Cerebellar cortex (tissue), 1 donor: ENCODE measurements around the gene SDK2.

Source experiments
- DNase-seq: peaks from one replicate; pipeline ENCODE4 v3.0.0-alpha.2; 2015; ENCODE audit warnings: low spot score

Gene SDK2

DNA sequence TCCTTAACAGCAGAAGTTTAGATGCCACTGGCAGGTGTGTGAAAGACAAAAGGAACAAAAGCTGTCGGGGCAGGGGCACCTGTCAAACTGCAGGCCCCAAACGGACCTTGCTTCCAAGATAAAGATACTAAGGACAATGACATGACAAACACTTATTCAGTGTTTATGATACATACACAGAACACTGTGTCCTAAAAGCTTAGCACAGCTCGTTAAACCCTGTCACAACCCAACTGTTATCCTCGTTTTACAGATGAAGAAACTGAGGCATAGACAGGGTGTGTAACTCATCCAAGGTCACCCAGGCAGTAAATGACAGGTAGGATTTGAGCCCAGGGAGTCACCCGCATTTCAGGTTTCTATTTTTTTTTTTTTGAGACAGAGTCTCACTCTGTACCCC, 9.6 kb downstream of the SDK2 start:
- no peak for DNase-seq

DNA sequence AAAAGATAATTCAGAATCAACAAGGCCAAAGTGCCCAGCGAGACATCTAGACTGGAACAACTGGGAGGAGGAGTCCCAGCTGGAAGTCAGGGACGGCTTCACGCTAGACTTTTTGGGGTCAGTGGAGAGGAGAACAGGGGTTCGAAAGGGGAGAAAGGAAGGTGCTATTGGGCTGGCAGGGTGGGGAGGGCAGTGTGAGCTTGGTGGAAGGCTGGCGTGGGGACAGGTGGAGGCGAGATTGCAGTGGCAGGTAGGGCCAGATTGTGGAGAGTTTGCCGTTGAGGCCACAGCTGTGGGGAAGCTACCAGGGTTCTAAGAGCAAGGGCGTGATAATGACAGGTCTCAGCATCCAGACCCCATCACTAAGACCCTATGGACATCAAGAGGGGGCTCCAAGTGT, 10.5 kb downstream of the SDK2 start:
- DNase-seq = no peak

DNA sequence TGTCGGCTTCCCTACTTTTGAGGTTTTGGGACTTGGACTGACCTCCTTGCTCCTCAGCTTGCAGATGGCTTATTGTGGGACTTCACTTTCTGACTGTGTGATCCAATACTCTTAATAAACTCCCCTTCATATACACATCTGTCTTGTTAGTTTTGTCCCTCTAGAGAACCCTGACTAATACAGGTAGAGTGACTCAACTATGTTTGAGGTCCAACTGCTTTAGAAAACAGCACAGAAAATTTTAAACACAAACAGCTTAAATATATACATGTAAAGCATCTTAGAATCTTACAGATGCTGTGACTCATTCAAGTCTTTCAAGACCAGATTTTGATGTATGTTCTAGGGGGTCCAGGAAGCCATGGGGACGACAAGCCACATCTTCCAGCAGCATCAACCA, 11.7 kb downstream of the SDK2 start:
- no peak for DNase-seq

DNA sequence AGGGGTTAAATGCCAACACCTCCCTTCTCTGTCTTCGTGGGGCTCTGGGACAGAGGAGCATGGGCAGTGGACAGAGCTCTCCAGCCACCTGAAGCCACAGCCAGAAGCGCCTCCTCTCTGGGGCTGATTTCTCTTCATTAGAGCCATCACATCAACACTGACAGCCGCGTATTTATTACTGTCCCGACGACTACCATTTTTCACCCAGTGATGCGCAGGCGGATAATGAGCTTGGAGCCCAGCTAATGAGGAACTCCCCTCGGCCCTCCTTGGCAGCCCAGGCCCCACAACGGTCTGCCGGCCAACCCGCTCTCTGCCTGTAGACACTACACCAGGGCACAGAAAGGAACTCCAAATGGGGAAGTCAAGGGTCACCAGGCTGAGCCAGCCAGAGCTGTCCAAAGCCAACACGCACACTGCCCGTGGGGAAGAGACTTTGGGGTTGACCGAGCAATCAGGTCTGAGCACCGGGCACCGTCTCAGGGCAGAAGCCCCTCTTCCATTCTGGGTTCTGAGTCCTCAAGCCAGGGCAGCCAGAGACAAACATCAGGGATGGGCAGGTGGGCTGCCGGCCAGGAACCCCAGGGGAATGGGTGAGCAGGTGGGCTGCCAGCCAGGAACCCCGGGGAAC, 13.2 kb downstream of the SDK2 start:
- no peak for DNase-seq

DNA sequence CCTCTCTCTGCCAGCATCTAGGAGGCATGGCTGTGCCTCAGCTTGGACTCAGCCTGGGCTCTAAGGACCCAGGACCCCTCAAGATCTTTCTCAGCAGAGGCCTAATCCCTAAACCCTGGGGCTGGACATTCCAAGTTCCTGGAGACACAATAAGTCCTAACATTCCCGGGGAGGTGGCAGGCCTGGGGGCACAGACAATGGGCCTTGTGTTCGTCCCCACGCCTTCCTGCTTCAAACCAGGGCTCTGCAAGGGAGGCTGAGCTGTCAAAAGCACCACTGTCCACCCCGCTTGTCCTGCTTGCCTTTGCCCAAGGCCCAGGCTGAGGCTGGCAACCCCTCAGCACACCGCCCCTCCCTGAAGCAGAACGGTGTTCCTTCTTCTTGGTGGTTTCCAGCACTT, 13.7 kb downstream of the SDK2 start:
- no peak for DNase-seq

DNA sequence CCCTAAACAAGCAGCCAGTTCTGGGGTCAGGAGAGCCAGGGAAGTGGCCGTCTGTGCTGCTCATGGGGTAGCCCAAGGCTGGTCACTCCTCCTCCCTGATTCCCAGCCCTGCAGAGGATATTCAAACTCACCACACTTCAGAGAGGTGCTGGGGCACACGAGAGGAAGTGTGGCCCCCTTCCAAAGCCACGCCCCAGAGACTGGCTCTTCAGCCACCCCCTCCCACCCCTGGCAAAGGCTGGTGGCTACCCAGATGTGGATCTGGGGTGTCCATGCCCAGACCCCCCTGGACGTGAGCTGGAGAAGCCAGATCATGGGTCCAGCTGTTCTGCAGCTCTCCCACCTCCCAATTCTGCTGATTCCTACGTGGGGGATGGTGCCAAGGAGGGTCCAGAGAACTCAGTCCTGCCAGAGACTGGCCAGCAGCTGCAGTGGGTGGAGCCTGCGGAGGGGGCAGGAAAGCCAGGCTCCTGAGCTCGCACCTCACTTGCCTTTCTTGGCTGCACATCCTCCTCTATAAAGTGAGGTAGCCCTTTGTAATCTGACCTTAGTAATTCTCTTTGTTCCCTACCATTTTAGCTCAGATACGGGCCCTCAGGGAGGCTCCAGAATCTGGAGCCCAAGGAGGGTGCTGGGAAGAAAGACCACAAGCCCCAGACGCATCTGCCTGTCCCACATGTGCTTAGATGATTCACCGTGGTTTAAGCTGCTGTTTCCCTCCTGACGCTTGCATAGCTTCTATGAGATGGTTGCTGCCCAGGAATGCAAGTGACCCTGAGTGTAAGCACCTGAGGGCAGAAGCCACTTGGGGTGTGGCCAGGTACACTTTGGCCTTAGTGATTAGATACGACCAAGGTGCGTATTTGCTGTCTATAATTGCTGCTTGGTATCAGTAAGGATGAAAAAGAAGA, 15.3 kb downstream of the SDK2 start:
- DNase-seq = no peak

DNA sequence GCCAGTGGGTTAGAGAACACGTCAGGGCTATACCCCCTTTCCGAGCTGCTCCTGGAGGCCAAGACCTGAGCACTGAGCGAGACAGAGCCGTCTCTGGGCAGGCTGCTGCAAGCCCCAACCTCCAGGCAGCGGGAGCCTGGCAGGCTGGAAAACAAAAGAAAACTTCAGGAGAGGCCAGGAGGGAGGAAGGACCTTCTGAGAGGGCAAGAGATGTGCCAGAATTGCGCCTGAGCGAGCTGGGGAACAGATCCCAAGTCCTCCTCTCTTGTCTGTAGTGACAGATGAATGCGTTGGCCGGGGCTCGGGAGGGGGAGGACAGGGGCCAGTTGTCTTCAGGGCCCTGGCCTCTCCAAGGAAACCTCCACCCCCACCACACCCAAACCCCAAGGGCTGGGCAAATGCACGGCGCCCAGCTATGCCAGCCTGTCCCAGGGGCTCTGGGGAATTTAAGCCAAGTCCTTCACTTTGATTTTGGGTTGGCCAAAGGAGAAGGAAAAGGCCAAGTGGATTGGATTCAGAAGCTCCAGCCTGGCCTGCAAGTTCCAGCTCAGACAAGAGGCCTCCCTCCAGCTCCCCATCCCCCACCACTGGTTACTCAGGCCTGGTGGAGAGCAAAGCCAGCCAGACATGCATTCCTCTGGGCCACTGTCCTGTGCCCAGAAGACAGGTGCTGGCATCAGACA, 18.1 kb downstream of the SDK2 start:
- DNase-seq = no peak

DNA sequence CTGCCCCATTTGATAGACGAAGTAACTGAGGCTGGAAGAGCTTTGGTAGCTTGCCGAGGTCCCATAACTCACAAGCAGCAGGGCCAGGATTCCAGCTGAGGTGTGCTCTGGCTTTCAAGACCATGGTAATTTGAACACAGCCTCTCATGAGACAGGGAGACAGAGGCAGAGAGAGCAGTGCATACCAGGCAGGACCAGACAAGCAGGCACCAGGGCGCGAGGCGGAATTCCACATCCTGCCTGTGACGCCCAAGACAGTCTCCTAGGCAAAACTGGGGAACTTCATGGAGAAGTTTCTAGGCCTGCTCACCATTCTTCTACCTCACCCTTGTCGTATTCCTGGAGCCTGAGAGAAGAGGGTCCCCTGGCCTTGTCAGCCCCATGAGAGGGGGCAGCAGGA, 19.2 kb downstream of the SDK2 start:
- no peak for DNase-seq

DNA sequence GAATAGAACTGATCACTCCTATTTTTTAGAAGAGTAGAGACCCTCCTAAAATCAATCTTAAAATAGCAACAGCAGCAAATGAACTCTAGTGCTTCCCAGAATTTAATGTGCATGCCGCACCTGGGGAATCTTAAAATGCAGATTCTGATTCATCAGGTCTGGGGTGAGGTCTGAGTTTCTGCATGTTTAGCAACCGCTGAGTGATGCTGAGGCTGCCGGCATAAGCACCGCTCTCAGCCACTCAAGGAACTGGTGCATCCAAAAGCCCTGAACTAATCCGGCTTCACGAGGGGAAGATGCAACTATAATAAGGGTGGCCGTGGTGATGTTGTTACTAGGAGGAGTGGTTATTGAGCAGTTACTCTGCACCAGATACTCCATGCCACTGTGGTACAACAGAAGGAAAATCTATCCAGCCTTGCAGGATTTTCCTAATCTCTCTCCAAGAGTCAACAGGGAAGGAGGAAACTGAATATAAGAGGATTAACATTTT, 19.7 kb downstream of the SDK2 start:
- no peak for DNase-seq

DNA sequence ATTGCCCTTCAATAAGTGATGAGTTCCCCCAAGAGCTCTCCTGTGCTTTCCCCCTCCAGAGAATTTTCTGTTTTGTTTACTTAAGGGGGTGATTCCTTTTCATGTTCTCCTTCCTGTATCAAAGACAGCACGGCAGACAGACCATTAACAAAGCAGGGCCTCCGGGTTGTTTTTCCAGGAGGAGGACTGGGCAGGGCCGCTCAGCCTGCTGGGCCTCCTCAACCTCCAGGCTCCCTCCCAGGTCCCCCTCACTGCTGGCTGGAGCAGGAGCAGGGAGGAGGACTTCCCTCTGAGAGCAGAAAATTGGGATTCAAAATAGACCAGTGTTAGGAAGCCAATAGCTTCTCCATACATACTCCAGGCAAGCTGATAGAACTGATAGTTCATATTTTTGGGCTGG, 20.4 kb downstream of the SDK2 start:
- DNase-seq = no peak

DNA sequence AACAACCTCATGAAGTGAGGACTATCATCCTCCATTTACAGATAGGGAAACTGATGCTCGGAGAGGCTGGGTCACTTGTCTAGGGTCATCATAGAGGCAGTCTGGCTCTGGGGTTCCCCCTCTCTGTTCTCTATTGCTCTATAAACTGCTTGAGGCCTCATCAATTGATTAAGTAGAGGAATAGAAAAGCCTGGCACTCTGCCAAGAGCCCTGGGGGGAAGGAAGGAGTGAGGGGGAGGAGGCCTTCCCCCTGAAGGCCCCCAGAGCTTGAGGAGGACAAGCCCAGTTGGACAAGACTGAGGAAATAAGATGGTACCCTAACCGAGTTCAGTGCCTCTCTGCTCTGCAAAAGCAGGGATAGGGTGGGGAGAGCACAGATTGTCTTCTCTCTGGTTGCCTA, 21.0 kb downstream of the SDK2 start:
- DNase-seq = no peak

DNA sequence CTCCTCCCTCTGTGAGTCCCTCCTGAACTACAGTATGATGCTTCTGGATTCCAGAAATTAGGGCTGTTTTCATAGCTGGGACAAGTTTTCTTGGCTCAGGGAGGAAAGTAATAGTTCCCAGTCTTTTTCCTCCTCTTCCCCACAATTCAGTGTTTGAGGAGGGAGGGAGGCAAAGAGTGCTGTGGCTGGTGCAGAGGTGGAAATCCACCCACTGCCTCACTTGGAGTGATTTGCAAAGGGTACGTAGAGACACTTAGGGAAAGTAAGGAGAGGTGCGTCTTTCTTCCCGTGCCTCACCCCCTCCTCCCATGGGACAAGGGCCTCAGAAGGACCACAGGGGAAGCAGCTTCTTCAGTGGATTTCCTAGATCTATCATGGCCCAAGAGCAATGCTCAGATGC, 21.9 kb downstream of the SDK2 start:
- no peak for DNase-seq

DNA sequence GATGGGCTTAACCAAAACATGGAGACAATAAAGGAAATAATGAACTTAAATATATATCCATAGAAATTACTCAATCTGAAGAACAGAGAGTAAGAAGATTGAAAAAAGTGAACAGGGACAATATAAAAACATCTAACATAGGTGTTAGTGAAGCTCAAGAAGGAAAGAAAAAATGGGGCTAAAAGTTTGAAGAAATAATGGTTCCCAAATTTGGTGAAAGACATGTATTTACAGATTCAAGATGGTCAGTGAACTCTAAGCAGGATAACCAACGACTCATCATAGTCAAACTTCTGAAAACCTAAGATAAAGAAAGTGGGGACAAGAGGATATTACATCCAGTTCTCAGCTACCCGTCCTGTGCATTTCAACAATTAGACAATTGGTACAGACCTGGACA, 22.6 kb downstream of the SDK2 start:
- DNase-seq = no peak

DNA sequence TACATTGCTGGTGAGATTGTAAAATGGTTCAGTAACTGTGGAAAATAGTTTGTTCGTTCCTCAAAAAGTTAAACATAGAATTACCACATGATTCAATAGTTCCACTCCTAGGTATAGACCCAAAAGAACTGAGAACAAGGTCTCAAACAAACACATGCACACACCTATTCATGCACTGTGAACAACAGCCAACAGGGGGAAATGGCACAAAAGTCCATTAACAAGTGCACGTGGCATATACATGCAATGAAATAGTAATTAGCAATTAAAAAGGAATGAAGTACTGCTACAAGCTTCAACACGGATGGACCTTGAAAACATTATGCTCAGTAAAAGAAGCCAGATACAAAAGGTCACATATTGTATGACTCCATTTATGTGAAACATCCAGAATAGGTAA, 23.8 kb downstream of the SDK2 start:
- no peak for DNase-seq

DNA sequence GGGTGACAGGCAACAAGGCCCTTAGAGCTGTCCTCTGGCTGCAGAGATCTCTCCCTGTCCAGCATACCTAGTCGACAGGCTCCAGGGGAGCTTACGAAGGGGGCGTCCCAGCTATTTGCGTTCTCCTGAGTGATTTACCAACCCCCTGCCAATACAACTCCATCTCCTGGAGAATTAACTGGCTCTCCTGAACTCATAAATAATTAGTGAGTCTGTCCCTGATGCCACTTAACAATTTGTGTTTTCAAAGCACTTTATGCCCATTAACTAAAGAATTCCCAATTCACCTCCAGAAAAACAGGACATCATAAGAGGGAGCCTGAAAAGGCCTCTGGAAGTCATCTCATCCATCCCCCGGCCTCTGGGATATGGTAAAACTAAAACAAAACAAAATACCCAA, 26.7 kb downstream of the SDK2 start:
- no peak for DNase-seq

DNA sequence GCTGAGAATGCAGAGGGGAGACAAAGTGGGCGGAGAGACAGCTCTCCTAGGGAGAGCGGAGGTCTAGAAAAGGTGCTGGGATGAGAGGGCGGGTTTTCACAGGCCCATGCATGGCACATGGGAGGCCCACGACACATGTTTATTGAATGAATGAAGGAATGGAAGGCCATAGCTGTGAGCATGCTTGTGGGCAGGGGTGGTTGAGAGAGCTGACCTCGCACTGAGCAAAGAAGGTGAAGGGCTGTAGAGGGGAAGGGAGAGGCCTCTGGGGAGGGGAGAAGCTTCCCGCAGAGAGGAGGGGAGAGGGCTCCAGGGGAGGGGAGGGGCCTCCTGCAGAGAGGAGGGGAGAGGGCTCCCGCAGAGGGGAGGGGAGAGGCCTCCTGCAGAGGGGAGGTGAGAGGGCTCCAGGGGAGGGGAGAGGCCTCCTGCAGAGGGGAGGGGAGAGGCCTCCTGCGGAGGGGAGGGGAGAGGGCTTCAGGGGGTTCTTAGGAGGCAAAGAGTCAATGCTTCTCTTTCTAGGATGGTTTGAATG, 27.3 kb downstream of the SDK2 start:
- no peak for DNase-seq

DNA sequence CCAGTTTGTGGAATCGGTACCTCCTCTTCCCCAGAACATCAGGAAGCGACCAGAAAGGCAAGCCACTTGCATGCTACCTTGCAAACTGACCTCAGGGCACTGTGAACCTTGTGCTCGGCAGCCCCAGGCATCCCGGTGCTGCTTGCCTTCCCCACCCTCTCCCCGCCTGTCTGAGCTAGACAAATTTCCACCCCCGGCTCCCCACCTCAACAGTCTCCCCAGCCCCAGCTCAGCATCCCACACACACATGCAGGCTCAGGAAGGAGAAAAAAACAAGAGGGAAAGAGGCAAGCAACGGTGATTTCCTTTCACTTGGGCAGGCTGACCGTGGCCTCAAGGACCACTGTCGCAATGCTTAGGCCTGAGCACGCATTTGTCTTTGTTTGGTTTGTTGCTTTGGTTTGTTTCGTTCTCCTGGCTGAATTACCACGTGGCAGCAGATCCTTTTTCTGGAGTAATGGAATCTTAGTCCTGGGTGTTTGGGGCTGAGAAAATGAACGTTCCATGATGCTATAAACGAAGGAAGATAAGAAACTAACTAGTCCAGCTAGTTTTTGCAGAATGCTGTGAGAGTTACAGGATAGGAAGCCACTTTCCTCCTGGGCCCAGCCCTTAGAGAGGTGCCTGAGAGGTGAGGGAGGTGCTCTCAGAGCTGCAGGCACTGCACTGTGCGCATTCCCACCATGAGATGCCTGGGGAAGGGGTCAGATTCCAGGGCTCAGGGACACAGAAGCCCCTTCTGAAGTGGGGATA, 27.9 kb downstream of the SDK2 start:
- DNase-seq = no peak

DNA sequence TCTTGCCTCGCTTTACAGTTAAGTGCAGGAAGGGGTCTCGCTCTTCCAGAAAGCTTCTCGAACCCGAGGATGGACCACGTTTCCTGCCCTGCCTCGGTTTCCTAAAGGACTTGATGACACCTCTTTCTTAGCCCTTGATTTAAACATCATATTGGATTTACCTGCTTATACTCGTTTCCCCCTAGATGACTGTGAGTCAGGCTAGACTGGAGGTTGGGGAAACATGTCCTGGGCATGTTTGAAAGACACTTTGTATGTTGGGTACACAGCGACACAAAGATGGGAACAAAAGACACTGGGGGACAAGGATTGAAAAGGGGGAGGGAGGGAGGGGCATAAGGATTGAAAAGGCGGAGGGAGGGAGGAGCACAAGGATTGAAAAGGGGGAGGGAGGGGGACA, 30.0 kb downstream of the SDK2 start:
- DNase-seq = no peak

DNA sequence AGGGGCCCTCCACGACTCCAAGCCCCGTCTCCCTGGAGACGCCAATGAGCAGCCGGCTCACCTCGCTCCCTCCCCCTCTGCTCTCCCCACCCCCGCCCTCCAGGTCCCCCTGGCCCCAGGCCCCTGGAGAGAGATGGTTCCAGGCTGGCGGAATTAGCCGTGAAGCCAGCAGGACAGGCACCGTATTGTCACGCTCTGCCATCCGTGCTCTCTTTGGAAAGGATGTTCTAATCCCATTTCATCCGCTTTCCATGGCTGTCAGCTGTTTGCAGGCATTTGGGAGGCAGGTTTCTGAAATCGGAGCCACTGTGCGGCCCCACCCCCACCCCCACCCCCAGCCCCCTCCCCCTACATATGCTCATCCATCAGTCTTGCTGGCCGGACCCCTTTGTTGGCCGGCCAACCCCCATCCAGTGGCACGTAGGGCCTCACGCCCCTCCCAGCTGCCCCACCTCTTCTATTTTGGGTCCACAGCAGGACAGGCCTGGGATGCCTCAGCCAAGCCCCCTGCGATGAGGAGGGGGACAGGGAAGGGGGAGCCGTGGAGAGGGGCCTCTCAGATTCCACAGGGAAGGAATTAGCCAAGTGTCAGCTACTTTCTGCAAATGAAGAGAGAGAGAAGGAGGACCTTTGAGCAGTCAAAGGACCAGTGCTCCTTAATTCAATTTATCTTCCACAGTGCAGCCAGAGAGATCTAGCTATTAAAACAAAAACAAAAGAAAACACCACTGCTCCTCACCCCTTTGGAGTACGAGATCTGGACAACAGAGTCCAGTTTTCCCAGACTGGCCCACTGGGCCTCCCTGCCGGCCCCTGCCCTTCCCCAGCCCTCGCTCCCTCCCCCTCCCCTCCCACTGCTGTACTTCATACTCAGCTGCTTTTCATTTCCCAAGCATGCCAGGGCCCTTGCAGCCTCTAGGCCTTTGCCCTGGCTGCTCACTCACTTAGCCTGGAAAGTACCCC, 30.7 kb downstream of the SDK2 start:
- DNase-seq = no peak

DNA sequence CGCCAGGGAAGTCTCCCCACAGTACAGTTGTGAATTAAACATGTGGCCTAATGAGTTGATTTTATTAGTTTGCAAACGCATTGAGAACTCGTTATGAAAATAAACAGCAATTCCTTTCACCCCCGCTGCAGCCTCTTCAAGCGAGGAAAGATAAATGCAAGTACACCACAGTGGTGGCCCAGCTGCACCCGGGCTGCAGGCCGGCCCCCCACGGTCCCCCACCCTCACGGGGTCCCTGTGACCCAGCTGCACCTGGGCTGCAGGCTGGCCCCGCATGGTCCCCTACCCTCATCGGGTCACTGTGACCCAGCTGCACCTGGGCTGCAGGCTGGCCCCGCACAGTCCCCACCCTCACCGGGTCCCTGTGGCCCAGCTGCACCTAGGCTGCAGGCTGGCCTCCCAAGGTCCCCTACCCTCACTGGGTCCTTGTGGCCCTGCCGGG, 32.2 kb downstream of the SDK2 start:
- DNase-seq = no peak

DNA sequence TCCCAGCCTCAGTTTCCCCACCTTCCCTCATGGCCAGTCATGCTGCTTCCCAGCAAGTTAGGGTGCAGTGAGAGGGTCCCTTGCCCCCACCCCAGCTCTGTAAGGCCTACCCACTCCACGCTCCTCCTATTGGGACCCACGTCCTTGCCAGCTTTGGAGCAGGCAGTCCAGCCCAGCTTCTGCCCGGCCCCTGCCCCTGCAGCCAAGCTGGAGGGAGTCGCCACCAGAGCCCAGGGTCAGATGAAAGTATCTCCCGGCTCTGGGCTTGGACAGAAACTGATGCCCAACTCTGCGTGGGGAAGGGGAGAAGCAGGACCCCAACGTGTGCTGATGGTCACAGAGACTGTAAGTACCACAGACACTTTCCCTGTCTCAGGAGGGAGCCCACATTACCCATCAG, 32.6 kb downstream of the SDK2 start:
- DNase-seq = no peak
